ENCODE measurements around the gene RPL32.
"Not testable (repeated sequence)": the region's sequence is repeated elsewhere in the genome, so short reads cannot be mapped to it uniquely, and the experiment has no call there.

Gene RPL32

DNA sequence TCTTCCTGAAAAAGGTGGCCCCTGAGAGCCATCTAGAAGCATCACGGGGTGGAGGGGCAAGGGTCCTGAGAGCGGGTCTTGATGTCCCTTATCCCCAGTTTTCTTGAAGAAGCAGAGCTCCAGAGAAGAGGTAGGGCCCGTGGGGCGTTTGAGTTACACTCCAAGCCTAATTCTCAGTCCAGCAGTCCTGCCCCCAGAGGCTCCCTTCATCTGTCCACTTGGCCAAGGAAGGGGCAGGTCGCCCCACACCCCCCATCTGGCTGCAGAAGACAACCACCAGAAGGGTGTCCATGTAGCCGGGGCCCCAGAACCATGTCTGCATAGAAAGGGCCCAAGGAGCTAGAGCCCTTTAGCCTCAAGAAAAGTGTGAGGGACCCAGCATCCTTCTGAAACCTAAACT lies 25.5 kb upstream of the RPL32 start:
- no peak for DNase-seq

DNA sequence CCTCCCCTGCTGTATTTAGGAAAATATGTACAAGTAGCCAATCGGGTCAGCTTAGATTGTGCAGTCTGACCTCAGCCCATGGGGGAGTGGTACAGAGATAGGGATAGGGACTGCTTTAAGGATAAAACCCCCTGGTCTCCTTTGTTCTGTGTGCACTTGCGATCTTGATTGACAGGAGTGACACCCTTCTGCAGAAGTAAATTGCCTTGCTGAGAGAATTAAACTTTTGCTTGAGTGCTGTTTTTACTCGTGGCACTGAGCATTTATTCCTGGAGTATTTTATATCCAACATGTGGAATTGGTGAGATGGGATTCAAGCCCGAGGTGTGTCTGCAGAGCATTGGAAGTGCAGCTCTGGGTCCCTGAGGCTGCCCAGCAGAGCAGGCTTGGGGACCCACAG lies 23.9 kb upstream of the RPL32 start:
- DNase-seq, result no peak

DNA sequence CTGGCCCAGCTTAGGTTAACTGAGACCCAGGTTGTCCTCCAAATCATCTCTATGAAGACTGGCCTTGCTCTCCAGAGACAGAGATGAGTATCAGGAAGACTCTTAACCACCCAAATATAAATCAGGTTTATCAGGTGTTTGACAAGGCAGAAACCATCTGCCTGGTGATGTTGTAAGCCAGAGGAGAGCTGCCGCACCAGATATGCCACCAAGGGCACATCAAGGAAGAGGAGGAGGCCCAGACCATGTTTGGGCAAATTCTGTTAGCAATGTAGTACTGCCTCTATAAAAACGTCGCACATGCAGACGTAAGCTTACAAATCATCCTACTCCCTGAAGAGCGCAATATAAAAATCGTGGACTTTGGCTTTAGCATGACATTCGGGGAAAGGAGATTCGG lies 21.0 kb upstream of the RPL32 start:
- no peak for DNase-seq

DNA sequence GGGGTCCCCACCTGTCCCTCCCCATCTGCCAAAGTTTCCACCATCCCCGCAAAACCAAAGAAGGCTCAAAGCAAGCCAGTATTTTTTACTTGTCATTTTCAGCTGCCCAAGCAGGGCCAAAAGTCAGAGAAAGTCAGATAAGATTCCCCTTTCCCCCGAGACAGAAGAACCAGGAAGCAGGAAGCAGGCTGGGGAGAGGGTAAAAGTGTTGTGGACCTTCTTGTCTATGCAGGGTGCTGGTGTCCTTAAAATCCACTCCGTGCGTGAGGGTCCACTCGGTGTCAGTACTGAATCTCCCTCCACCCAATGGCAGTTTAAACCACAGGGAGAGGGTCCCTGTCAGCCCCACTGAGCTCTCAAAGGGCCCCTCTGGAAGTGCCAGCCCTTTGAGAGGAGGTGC lies 20.2 kb upstream of the RPL32 start:
- no peak for DNase-seq

DNA sequence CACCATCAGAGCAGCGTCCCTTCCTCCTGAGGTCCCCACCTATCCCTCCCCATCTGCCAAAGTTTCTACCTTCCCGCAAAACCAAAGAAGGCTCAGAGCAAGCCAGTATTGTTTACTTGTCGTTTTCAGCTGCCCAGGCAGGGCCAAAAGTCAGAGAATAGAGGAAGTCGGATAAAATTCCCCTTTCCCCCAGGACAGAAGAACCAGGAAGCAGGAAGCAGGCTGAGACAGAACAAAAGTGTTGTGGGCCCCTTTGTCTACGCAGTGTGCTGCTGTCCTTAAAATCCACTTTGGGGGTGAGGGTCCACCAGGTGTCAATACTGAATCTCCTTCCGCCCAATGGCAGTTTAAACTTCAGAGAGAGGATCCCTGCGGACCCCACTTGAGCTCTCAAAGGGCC lies 18.5 kb upstream of the RPL32 start:
- no peak for DNase-seq

DNA sequence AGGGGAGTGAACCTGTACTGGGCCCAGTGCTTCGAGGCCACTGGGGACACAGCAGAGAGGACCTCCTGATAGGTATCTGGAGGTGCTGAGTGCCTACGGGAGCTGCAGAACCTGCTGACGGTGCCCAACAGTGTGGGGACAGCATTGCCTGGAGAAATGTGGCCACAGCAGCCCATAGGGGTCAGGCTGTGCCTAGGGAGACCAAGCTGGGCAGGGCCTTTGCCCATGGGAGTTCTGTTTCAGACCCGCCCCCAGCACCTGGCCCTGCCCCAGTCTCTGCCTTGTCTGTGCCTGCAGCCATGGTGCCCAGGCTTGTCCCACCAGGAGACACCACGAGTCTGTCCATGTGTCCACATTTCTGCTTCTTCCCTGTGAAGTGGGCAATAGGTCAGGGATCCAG lies 15.3 kb upstream of the RPL32 start:
- no peak for DNase-seq

DNA sequence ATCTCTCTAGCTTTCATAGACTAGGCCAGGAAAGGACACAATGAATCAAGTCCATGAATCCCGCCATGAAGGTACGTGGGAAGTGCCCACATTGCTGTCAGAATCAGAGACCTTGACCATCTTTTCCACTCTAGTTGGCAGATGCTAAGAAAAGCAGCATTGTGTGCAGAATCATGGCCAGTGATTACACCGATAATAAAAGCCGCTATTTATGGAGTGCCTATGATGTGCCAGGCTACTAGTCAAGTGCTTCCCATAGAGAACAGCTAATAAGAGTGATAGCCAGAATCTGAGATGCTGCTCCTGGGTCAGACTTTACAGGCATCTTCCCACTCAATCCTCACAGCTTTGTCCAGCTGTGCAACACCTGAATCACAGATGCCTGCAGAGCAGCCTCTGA lies 13.2 kb upstream of the RPL32 start:
- DNase-seq, result no peak

DNA sequence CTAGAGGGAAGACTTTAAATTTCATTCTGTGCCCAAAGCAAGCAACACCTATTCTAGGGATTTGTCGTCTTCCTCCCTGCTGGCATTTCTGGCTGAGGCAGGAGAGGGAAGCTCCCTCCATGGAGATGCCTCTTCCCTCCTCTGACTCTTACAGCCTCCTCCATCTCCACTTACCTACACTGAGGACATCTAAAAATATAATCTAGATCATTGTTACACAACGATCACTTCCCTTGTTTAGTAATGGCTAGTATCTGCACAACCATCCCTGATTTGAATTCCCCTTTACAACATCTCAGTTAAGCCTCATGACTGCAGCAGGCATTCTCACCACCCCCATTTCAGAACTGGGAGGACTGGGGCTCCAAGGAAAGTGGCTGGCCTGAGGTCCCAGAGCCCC lies 12.5 kb upstream of the RPL32 start:
- DNase-seq, result not testable (repeated sequence)

DNA sequence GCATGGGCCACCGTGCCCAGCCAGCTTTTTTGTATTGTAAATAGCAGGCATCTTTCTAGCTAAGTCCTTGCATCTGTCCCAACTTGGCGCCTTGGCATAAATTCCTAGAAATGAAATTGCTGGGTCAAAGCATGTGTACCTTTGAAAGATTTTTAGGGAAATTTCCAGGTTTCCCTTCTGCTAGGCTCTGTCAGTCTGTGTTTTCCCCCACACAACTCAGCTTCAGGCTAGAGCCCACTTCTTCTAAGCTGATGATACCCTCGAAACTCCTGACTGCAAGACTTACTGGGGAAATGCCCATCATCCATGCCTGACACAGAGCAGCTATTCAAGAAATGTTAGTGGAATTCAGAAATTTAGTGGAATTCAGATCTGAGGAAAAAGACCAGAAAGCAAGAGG lies 10.8 kb upstream of the RPL32 start:
- no peak for DNase-seq

DNA sequence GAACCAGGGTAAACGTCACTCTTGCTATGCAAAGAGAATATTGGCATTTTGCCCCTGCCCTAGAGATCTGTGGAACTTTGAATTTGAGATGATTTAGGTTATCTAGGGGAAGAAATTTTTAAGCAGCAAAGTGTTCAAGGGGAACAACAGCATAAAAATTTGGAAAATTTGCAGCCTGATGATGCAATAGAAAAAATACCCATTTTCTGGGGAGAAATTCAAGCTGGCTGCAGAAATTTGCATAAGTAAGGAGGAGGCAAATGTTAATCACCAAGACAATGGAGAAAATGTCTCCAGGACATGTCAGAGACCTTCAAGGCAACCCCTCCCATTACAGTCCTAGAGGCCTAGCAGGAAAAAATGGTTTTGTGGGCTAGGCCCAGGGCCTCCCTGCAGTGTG lies 4.4 kb upstream of the RPL32 start:
- no peak for DNase-seq

DNA sequence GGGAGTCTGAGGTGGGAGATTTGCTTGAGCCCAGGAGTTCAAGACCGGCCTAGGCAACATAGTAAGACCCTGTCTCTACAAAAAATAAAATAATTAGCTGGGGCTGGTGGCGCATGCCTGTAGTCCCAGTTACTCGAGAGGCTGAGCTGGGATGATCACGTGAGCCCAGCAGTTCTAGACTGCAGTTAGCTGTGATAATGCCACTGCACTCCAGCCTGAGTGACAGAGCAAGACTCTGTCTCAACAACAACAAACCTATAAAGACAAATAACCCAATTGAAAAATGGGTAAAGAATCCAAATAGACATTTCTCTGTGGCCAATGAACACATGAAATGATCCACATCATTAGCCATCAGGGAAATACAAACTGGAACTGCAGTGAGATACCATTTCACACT lies 1.1 kb upstream of the RPL32 start:
- DNase-seq, result no peak

DNA sequence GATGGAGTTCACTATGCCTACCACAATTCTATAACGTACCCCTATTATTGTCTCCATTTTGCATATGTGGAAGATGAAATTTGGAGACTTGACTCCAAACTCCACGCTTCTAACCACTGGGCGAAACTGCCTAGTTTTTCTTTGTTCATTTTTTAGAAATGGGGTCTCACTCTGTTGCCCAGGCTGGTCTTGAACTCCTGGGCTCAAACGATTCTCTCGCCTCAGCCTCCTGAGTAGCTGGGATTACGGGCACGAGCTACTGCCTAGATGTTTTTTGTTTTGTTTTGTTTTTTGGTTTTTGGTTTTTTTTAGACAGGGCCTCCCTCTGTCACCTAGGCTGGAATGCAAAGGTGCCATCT lies 584 bp upstream of the RPL32 start:
- DNase-seq, result no peak

DNA sequence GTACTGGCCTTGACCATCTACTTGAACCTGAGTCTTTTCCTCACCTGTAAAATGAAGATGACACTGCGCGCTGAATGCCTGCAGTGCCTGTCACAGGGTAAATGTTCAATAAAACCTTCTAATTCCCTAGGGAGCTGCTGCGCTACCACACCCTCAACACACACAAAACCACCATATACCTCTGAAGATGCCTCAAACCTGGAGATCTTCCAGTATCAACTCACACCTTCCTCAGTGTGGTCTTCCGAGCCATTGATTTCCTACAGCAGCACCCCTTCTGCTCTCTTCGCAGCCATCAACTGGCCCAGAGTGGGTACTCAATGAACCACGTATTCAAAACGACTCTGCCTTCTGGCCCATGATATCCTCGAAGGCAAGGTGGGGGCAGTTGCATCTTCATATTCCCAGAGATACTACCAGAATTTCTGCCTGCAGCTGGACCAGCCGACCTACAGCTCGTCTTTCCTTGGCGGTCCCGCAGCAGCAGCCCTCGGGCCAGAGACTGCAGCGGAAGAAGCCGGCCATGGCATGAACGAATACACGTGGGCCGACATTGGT lies 695 bp downstream of the RPL32 start:
- no peak for DNase-seq

DNA sequence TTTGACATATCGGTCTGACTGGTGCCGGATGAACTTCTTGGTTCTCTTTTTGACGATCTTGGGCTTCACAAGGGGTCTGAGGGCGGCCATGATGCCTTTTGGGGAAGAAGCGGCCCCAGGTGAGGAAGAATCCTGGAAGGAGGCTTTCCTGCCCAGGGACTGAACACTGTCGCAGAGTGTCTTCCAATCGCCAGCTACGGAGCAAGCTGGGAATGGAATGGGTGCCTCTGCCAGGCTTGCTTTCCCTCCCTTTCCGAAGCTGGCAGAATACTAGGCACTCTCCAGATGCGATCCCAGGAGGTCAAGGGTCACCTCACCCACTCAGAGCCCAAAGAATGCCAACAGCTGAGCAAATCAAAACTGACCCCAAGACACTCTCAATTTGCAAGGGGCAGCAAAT lies 1.2 kb downstream of the RPL32 start:
- DNase-seq, result not testable (repeated sequence)

DNA sequence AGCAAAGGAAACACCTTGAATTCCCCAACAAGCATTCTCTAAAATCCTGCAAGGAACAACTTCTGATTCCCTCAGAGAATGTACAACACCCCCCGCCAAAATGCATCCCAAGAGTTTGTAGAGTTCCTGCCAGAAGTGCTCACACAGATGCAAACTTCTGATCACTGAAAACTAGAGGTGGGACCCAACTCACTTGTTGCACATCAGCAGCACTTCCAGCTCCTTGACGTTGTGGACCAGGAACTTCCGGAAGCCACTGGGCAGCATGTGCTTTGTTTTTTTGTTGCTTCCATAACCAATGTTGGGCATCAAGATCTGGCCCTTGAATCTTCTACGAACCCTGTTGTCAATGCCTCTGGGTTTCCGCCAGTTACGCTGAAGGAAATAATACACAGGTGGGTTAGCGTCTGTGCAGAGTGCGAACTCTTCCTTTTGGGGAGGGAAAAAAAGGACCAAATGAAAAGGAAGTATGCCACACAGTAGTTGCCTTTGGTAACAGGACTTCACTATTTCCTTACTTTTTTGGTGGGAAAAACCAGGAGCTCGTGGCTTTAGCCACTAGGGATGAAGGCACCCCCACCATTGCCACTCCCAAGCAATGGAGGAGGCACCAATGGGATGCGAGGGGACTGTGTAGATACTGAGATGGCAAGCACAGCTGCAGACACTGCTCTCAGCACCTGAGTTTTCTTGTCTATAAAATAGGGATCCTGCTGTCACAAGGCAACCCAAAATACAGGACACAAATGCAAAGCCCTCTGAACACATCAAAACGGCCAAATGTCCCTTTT lies 2.0 kb downstream of the RPL32 start:
- no peak for DNase-seq

DNA sequence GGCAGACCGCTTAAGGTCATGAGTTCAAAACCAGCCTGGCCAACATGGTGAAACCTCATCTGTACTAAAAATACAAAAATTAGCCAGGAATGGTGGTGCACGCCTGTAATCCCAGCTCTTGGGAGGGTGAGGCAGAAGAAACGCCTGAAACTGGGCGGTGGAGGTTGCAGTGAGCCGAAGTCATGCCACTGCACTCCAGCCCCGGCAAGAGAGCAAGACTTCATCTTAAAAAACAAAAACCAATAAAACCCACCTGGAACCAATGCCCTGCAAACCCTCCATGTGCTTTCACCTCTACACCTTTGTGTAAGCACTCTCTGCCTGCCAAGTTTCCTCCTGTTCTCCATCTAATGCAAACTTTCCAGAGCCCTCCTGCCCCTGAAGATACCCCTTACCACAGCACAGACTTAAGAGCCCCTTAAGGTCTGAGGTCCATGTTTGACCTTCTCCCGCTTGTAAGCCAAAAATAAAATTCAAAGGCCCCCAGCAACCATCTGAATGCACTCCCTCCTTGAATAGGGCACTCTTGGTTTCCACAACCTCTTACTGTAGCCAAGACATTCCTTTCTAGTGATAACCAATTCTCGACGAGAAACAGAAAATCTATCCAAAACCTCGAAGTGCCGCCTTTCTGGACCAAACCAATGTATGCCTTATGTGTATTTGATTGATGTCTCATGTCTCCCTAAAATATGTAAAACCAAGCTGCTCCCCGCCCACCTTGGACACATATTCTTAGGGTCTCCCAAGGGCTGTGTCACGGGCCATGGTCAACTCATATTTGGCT lies 3.0 kb downstream of the RPL32 start:
- no peak for DNase-seq

DNA sequence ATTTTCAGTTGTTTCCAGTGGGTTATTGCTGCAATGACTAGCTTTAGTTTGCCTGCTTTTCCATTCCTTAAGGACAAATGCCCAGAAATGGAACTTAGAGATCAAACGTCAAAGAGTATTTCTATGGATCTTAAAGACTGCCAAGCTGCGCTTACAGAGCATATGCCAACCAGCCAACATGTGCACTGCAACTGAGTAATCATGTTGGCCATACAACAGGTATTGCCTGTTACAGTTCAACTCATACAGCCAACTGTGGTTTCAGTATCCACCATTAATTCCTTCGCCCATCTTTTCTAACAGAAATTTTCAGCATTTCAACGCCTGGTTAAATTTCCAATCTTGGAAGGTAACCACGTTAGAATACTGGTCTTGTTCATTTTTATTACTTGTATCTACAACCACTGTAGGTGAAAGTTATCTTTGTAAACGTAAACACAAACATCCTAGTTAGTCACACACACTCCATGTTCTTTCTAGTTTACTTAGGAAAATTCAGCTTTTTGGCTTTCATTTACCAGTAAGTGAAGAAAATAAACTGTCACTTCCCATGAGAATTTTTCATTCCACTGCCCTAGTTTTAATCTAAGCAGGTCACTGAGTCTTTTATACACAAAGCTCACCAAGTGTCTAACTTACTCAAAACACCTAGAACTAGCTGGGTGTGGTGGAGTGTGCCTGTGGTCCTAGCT lies 3.9 kb downstream of the RPL32 start:
- DNase-seq, result no peak

DNA sequence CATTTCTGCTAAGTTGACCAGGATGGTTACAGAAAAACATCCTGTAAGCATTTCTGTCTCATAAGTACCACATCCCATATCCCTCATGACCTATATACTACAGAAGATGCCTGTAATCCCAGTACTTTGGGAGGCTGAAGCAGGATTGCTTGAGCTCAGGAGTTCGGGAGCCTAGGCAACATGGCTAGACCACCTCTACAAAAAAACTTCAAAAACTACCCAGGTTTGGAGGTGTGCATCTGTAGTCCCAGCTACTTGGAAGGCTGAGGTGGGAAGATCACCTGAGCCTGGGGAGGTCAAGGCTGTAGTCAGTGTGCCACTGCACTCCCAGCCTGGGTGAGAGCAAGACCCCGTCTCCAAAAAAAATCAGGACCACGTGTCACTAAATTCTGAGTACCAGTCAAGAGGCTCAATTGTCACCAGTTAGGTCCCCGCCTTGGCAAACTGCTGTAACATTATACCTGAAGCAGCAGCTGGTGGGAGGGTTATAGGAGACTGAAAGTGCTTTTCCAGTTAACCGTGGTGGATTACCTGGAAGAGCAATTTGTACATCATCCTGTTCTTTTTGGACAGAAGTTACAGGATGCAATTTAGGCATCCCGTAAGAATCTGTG lies 6.2 kb downstream of the RPL32 start:
- no peak for DNase-seq

DNA sequence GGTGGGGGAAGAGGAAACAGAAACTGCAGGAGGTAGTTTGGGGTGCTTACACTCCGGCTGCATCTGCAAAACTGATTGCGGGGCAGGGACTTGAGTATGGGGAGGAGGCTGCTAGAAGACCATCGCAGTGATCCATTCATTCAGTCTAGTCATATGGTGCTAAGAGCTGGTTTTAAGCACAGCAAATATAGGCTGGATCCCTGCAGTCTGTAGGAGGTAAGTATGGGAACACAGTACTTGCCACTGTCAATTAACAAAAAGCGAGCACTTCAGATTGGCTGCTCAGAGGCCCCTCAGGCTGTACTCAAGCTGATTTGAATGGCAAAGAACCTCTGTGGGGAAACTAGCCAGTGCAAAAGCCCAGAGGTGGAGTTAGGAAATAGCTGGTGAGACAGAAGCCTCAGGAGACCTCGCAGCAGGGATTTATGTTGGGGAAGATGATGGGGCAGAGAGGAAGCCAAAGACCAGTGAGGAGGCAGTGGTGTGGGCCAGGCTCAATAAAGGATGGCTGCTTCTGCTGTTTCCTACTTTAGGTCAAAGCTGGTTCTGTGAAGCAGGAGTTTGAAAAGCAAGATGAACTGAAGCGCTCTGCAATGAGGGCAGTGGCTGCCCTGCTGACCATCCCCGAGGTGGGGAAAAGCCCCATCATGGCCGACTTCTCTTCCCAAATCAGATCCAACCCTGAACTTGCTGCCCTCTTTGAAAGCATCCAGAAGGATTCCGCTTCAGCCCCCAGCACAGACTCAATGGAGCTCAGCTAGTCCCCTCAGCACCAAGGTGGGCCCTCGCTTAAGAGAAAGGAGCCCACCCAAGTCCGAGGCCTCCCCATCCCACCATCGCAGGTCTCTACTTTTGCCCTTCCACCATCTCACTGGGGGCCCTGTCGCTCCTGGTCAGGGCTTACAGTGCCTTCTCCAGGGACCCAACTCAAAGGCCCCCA lies 7.9 kb downstream of the RPL32 start:
- no peak for DNase-seq

DNA sequence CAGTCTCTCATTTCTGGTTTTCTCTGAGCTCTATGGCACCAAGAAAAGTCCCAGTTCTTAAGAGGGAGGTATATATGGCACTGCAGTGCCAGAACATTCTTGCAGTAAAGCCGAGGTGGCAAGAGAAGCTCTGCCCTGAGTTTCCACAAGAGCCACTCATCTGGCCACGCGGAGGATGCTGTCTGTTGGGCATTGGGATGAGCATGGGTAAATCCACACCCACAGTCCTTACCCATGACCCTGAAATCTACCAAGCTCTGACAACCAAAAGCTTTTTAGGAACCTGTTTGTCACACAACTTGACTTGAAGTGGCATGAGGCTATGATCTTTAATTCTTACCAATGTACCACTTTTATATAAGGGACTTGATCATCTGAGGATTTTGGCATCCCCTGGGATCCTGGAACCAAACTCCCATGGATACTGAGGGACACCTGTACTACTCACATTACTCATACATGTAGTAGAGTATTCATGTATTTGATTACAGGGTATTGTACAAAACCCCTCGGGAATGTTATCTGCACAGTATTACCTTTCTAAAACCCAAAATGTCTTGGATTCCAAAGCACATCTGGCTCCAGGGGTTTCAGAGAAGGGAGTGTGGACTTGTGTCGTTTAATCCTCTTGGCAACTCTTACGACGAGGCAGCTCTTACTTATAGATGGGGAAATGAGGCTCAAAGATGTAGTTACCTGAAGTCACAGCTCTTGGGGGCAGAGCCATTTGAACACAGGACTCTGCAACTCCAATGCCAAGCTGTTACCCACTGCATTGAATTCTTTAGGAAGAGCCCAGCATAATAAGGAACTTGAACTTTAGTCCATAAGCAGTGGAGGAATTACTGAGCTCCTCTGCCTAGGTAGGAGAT lies 8.8 kb downstream of the RPL32 start:
- no peak for DNase-seq

DNA sequence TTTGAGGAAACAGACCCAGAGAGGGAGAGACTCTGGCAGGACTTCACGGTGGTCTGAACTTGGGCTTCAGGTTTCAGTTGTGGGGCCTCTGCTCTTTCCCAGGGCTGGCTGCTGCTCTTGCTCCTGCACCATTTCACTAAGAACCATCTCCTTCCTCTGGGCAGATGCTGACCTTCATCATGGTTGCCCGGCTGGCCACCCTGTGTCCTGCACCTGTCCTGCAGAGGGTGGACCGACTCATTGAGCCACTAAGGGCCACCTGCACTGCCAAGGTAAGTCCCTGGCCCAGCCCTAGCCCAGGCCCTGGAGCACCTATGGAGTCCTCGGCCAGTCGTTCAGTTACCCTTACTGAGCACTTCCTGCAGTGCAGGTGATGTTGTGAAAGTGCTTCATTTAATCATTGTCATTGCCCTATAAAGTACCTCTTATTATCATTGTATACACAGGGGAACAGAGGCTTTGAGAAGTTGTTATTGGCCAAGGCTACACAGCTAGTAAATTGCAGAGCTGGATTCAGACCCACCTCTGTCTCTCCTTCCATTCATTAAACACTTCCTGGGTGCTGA lies 10.0 kb downstream of the RPL32 start:
- no peak for DNase-seq

All from NCI-H1694 (cell line).